ENCODE data around the gene SGK1.

DNA sequence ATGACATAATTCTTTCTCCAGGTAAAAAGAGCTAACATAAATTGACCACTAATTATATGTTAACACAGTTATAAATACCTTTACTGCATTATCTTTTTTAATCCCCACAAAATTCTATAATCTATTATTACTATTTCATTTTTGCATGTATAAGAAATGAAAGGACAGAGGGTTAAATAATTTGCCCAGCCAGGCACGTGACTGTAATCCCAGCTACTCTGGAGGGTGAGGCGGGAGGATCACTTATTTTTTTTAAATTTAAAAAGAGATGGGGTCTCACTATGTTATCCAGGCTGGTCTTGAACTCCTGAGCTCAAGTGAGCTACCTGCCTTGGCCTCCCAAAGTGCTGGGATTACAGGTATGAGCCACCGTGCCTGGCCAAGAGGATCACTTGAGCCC, 121.9 kb downstream of the SGK1 start:
- TF ChIP-seq, protein P1, sequence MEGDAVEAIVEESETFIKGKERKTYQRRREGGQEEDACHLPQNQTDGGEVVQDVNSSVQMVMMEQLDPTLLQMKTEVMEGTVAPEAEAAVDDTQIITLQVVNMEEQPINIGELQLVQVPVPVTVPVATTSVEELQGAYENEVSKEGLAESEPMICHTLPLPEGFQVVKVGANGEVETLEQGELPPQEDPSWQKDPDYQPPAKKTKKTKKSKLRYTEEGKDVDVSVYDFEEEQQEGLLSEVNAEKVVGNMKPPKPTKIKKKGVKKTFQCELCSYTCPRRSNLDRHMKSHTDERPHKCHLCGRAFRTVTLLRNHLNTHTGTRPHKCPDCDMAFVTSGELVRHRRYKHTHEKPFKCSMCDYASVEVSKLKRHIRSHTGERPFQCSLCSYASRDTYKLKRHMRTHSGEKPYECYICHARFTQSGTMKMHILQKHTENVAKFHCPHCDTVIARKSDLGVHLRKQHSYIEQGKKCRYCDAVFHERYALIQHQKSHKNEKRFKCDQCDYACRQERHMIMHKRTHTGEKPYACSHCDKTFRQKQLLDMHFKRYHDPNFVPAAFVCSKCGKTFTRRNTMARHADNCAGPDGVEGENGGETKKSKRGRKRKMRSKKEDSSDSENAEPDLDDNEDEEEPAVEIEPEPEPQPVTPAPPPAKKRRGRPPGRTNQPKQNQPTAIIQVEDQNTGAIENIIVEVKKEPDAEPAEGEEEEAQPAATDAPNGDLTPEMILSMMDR (IDR thresholded peaks at IDR 0.05): no peak
- TF ChIP-seq POLR2A (IDR thresholded peaks at IDR 0.05): no peak

Measured in Peyer's patch (tissue), 4 donors.